NCI-H187 (cell line): ENCODE measurements around the gene TMEM259.

Experiments used
- DNase-seq, 2 experiments: peaks; one replicate each; lab custom pipeline; 2025; lab: John Stamatoyannopoulos, UW

Gene TMEM259

DNA sequence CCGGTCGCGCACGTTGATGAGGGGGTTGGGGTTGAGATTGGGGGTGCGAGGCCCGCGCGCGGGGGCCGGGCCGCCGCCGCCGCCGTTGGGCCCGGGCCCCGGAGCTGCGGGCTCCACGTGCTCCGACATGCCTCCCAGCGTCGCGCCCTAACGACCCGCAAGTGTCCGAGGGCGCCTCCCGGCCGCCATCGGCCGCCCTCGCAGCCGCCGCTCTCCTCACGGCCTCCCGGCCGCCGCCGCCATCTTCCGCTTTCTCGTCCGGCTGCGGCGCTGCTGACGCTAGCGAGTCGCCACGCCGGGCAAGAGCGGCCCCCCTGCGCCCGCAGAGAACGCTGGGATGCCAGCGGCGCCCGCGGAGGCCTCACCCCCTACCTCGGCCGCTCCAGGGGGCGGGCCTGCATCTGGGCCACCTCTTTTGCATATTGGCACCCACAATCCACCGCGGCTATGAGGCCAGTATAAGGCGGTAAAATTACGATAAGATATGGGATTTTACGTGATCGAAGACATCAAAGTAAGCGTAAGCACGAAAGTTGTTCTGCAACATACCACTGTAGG, at the start of gene TMEM259:
TSS of gene TMEM259 (minus strand) at position 256 of the 558 bp plus-strand sequence. CDS start at position 129, 127 bp downstream.
- DNase-seq, result peak; percentile 98 to 99

GRCh38 chr19:1070576-1070930, 49.6 kb upstream of the TMEM259 start:
- no peak for DNase-seq

GRCh38 chr19:1069009-1069779, 48.3 kb upstream of the TMEM259 start:
- no peak for DNase-seq

DNA sequence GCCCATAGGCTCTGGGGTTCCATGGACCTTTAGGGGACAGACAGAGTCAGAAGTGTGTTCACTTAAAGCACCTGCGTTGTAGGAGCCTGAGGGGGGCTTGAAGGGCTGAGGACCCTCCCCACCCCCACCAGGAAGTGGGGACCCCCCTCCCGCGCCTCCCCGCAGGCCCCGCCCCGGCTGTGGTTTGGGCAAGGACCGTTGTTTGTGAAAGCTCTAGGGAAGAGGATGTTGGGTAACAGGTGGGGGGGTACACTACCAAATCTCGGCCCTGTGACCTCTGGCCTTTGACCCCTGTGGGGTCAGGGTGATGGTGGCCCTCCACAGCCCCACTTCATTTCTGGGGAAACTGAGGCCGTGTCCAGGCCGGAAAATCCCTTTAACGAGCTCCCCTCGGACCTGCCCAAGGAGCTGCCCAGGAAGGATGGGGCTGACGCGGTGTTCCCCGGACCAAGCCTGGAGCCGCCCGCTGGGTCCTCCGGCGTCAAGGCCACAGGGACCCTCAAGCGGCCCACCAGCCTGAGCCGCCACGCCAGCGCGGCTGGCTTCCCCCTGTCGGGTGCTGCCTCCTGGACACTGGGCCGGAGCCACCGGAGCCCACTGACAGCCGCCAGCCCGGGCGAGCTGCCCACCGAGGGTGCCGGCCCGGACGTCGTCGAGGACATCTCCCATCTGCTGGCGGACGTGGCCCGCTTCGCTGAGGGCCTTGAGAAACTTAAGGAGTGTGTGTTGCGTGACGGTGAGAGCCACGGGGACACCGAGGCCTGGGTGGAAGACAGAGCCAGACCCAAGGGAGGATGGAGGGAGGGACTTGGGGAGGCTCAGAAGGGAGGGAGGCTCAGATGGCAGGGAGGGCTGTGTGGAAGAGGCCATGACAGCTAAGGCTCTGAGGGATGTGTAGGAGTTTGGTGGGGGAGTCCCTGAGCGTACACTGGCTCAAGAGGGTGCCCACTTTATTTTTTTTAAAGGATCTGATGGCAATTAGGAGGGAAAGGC, 47.4 kb upstream of the TMEM259 start:
- DNase-seq, result no peak

DNA sequence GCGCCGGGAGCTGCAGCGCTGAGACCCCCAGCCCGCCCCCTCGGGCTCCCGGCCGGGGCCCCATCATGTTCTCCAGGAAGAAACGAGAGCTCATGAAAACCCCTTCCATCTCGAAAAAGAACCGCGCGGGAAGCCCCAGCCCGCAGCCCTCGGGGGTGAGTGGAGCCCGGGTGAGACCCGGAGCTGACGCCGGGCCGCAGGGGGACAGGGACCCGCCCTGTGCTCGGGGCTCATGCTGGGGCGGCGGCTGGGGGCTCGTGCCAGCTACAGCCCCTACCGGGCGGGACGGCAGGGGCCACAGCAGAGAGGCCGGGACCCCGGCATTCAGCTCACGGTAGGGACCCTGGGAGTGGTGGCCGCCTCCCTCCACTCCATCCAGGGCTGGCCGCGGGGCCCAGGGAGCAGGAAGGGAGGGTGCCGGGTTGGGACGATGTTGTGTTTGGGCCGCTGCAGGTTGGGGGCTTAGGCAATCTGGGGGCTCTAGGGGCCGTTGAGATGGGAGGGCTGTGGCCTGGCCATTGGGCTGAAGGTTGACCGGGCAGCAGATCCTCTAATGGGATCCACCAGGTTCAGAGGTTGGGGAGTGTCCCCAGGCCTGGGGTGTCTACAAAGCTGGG, 46.5 kb upstream of the TMEM259 start:
- no peak for DNase-seq

DNA sequence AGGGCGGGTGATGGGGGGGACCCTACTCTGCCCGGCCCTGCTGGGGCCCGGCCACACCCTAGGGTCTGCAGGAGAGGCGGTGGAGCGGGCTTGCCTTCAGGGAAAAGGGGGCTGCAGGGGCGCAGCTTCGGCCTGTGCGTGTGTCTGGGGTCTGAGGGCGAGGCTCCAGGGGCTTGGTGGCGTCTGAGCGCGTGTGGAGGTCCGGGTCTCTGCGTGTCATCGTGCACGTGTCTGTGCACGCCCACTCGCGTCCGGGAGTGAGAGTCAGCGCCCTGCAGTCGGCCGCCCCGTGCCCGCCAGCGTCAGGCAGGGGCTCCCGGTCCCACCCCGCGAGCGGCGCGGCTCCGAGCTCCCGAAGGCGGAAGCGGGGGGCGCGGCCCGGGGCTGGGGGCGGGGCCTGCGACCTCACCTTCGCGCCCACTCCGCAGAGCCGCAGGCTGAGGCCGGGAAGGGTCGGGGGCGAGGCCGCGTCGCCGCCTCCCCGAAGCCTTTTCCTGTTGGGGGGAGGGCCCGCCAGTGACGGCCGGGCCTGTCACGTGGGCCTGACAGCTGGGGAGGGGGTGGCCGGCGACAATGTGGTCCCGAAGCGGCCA, 45.9 kb upstream of the TMEM259 start, which contains the start of gene ARHGAP45:
TSS of gene ARHGAP45 (plus strand) at position 420 of the 593 bp plus-strand sequence. CDS start 239 bp downstream, outside the sequence.
- DNase-seq, result no peak

DNA sequence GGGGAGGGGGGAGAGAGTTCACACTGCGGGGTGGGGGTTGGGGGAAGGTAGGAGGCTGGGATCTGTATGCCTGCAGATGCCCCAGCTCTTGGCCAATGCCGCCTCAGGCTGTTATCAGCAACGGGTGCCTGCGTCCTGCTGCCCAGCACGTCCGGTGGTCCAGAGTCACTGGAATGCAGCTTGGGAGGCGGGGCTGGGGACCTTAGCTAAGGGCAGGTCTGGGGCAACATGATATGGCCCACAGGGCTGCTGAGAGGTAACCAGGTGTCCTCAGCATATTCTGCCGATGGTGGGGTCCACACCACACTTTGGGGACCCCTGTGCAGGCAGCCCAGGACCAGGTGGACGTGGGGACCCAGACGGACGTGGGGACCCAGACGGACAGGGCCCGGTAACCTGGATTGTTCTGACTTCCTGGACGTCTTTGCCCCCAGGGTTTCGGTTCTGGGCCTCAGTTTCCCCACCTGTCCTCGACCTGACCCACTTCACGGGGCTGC, 45.4 kb upstream of the TMEM259 start:
- no peak for DNase-seq

DNA sequence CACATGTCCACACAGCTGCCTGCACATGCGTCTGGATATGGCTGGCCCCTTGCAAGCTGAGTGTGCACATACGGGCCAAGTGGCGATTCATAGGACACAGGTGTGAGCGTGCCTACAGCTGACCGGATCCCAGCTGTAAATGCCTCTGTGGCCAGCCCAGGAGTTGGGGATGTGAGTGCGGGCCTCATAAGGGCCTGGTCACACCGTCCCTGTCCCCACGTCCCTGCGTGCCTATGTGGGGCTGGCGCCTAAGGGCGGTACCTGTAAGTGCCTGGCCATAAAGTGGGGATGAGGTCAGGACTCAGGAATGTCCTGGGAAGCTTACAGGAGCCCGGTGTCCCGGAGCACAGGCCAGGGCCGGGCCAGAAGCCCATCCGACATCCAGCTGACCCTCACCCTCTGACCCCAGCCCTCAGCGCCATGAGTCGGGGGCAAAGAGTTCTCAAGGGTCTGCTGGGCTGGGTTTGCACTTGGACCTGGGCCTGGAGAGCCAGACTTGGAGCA, 44.7 kb upstream of the TMEM259 start:
- no peak for DNase-seq

- DNase-seq, result no peak
Observed at GRCh38 chr19:1064661-1065605, 44.0 kb upstream of the TMEM259 start.

GRCh38 chr19:1063909-1064660, 43.2 kb upstream of the TMEM259 start:
- no peak for DNase-seq

DNA sequence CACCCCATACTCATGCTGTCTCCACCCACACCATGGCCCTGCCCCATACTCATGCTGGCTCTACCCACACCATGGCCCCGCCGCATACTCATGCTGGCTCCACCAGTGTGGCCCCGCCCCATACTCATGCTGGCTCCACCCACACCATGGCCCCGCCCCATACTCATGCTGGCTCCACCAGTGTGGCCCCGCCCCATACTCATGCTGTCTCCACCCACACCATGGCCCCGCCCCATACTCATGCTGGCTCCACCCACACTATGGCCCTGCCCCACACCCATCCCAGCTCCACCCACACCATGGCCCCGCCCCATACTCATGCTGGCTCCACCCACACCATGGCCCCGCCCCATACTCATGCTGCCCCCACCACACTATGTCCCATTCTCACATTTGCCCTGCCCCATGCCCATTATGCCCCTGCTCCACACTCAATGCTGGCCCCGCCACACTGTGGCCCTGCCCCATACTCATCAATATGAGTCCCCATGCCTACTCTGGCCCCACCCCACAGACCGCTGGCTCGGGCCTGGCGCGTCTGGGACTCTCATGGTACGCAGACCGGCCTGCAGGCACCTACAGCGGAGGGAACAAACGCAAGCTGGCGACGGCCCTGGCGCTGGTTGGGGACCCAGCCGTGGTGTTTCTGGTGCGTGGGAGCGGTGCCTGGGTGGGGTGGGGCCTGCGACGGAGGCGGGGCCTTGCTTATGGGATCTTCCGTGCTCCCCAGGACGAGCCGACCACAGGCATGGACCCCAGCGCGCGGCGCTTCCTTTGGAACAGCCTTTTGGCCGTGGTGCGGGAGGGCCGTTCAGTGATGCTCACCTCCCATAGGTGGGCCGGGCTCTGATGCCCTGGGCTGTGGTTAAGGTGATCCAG, 42.3 kb upstream of the TMEM259 start:
- DNase-seq, result no peak

DNA sequence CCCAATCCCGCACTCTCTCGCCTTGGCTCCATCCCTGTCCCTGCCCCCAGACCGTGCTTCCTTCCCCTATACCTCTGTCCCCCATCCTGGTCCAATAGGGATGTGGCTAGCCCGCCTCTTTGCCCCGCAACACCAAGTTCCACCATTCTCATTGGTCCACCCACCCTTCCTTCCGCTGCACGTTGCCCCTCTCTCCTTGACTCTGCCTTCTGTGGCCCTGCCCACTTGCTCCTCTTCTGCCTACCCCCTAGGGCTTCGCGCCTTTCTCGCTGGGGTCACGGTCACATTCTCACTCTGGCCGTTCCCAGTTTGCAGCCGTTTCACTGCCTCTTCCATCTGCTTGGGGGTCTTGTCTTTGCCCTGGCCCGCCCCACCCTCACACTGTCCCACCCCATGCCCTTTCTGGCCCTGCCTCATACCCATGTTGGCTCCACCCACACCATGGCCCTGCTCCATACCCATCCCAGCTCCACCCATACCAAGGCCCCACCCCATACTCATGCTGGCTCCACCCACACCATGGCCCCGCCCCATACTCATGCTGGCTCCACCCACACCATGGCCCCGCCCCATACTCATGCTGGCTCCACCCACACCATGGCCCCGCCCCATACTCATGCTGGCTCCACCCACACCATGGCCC, 41.6 kb upstream of the TMEM259 start:
- DNase-seq, result no peak

DNA sequence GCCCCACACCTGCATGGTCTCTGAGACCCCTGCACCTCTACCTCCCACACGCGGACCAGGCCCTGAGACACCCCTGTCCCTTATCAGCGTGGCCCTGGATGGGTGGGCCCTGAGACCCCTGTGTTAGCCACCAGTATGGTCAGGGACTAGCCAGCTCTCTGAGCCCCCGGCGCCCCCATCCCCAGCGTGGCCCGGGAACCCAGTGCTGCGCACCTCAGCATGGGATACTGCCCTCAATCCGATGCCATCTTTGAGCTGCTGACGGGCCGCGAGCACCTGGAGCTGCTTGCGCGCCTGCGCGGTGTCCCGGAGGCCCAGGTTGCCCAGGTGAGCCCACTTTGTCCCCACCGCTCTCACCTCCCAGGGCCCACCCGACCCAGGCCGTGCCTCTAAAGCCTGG, 41.1 kb upstream of the TMEM259 start:
- no peak for DNase-seq

GRCh38 chr19:1060689-1061088, 39.8 kb upstream of the TMEM259 start:
- no peak for DNase-seq

DNA sequence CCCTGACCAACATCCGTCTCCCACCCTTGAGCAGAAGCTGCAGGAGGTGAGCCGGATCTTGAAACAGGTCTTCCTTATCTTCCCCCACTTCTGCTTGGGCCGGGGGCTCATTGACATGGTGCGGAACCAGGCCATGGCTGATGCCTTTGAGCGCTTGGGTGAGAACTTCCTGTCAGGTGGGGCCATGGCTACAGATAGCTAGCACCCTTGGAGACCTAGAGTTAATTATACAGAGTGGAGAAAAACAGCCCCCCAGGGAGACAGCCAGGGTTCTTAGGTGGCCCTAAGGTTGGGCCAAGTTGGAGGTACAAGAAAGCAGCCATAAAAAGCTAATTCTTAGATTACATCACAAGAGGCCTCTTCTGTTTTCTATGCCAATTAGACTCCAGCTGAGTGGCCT, 37.2 kb upstream of the TMEM259 start:
- DNase-seq, result no peak

DNA sequence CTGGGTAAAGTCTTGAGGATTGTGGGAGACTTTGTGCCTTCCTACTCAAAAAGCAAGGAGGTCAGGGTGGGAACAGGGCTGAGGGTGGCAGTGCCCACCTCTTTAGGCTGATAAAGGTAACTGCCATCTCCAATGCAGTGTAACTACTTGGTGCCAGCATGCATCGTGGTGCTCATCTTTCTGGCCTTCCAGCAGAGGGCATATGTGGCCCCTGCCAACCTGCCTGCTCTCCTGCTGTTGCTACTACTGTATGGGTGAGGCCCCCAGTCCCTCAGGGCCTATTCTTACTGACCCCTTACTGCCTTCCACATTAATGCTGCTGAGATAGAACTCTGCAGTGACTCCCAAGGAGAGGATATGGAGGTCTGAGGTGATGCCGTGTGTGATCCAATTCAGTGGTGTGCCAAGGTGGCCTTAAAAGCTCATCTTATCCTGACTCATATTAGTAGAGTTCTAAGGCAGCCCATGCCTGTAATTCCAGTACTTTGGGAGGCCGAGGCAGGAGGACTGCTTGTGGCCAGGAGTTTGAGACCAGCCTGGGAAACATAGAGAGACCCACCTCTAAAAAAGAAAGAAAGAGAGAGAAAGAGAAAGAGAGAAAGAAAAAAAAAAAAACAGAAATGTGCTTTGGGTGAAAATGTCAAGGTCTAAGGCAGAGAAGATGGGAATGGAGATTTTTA, 36.4 kb upstream of the TMEM259 start:
- peak in 1 of 2 experiments; percentile 18 for DNase-seq
